Measurements from ENCODE around the gene AGPAT3. TPM values are rescaled to one million over a fixed set of nuclear protein-coding genes. Genes with fewer than 3 reads are reported as not detected.

AGPAT3 gene, protein sequence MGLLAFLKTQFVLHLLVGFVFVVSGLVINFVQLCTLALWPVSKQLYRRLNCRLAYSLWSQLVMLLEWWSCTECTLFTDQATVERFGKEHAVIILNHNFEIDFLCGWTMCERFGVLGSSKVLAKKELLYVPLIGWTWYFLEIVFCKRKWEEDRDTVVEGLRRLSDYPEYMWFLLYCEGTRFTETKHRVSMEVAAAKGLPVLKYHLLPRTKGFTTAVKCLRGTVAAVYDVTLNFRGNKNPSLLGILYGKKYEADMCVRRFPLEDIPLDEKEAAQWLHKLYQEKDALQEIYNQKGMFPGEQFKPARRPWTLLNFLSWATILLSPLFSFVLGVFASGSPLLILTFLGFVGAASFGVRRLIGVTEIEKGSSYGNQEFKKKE
- 26.5 and 36.1 TPM in 2 replicates for total RNA-seq (2014; rRNA removed; shearing (Covaris generic))

DNA sequence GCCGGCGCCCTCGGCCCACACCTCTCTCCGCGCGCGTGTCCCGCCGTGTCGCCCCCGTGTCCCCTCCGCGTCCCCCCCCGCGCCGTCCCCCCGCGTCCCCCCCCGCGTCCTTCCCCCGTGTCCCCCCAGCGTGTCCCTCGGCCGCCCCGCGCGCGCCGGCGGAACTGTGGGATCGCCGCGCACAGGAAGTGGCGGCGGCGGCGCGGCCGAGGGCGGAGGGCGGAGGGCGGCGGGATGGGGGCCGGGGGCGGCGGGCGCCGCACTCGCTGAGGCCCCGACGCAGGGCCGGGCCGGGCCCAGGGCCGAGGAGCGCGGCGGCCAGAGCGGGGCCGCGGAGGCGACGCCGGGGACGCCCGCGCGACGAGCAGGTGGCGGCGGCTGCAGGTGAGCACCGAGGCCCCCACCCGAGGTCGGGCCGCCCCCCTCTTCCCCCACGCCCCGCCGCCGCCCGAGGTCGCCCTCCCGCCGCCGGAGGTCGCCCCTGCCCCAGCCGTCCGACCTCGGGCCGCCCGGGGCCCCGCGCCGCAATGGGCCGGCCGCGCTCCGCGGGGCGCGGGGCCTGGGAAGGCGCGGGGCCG, at the start of gene AGPAT3:
AGPAT3 (plus strand) TSS at position 262 of the 578 bp plus-strand sequence. CDS start 94,459 bp downstream, outside the sequence.

DNA sequence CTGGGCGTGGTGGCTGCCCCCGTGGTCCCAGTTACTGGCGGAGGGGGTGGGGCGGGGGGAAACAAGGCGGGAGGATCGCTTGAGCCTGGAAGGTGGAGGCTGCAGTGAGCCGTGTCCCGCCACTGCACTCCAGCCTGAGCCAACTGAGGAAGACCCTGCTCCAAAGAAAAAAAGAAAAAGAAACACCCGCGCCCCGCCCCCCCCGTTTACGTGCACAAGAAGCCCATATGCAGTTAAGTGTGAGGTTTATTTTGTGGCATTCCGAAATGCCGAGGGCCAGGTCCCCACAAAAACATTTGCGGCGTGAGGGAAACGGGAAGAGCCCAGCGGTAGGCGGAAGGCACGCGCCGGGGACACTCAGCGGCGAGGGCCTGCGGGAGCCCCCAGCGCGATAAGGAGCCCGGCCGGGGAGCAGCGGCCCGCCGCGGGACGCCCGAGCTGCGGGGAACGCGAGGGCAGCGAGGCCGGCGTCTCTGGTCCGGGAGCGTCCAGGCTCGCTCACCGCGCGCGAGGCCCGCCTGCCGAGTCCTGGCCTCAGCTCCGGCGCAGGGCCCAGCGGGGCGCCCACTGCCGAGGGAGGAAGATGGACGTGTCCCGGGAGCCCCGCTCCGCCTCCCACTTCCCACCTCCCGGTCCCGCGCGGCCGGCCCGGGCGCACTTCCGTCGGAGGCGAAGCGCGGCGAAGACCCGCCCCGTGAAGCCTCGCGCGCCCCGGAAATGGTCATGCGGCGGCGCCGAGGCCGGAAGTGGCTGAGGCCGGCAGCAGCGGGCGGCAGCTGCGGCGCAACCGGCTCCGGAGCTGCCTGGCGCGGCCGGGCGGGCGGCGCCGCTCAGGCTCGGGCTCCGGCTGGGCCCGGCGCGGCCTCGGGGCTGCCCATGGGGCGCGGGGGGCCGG, 146.8 kb downstream of the AGPAT3 start, which contains the start of gene TRAPPC10:
TRAPPC10 (plus strand) TSS at position 731 of the 895 bp plus-strand sequence. CDS start 185 bp downstream, outside the sequence.

Small RNA genes lying within 50 kb of the gene (small RNA-seq; reads per million reads assigned to genes)
- gene RNU6-1150P (not detected), gene RNU6-859P (not detected)

Other genes with a start within 250 kb of the AGPAT3 start
- 1.3 and 2.4 TPM in 2 replicates for gene HSF2BP, start 205.7 kb upstream of the AGPAT3 start, total RNA-seq (2014; rRNA removed; shearing (Covaris generic))
- gene RRP1B, start 205.7 kb upstream of the AGPAT3 start, total RNA-seq (2014; rRNA removed; shearing (Covaris generic)) = 24.9 and 25.3 TPM in 2 replicates
- 80.3 and 93.8 TPM in 2 replicates for gene PDXK, start 146.1 kb upstream of the AGPAT3 start, total RNA-seq (2014; rRNA removed; shearing (Covaris generic))
- 9.4 and 9.5 TPM in 2 replicates for gene CSTB, start 88.9 kb upstream of the AGPAT3 start, total RNA-seq (2014; rRNA removed; shearing (Covaris generic))
- gene RRP1, start 75.6 kb upstream of the AGPAT3 start, total RNA-seq (2014; rRNA removed; shearing (Covaris generic)) = 25.7 and 29.3 TPM in 2 replicates
- gene TRAPPC10, start 147.1 kb downstream of the AGPAT3 start, total RNA-seq (2014; rRNA removed; shearing (Covaris generic)) = 13.7 and 13.9 TPM in 2 replicates
- gene PWP2, start 242.2 kb downstream of the AGPAT3 start, total RNA-seq (2014; rRNA removed; shearing (Covaris generic)) = 28.7 and 37.9 TPM in 2 replicates